OCI-LY3 (cell line): ENCODE measurements around the gene TMEM123.

Source experiments
- H2AFZ ChIP-seq: fragments of 200-600, 300-600 bp; shearing (Covaris generic); 2 replicates; pipeline ENCODE4 v1.6.0; 2014; ENCODE audit warnings: antibody characterized with exemption, low read depth, low read length
- H3K27ac ChIP-seq: fragments of 200-600, 300-600 bp; sonication (generic); 2 replicates; pipeline ENCODE4 v1.5.1; 2014; ENCODE audit warnings: mild to moderate bottlenecking, low read length, moderate library complexity, mixed read lengths
- H3K27me3 ChIP-seq: fragments of 200-600, 300-600 bp; sonication (generic); 2 replicates; pipeline ENCODE4 v1.6.1; 2014; ENCODE audit warnings: low read depth, low read length, mixed read lengths
- H3K36me3 ChIP-seq: fragments of 200-600, 300-600 bp; sonication (generic); replicated peaks from 2 replicates; pipeline ENCODE3; 2014; ENCODE audit warnings: low read depth, low read length, mixed read lengths
- H3K4me1 ChIP-seq: fragments of 300-600, 200-600 bp; sonication (generic); 2 replicates; pipeline ENCODE4 v1.6.1; 2014; ENCODE audit warnings: low read length, mixed read lengths
- H3K4me2 ChIP-seq: fragments of 200-600, 300-600 bp; sonication (generic); 2 replicates; pipeline ENCODE4 v1.6.1; 2014; ENCODE audit warnings: low read length, mixed read lengths
- H3K4me3 ChIP-seq: fragments of 300-600, 200-600 bp; sonication (generic); 2 replicates; pipeline ENCODE4 v1.5.1; 2014; ENCODE audit warnings: antibody characterized with exemption, mild to moderate bottlenecking, low read length, moderate library complexity
- H3K79me2 ChIP-seq: fragments of 300-600, 200-600 bp; shearing (Covaris generic); 2 replicates; pipeline ENCODE4 v1.6.1; 2014; ENCODE audit warnings: mild to moderate bottlenecking, low read length, mixed read lengths
- H3K9ac ChIP-seq: fragments of 300-600, 200-600 bp; shearing (Covaris generic); 2 replicates; pipeline ENCODE4 v1.6.0; 2014; ENCODE audit warnings: mild to moderate bottlenecking, low read length, moderate library complexity
- H3K9me3 ChIP-seq: fragments of 200-600, 300-600 bp; shearing (Covaris generic); 2 replicates; pipeline ENCODE4 v1.6.1; 2014; ENCODE audit warnings: low read length, mixed read lengths; ENCODE audit not compliant: insufficient read depth
- H4K20me1 ChIP-seq: fragments of 200-600, 300-600 bp; sonication (generic); 2 replicates; pipeline ENCODE4 v1.6.1; 2016; ENCODE audit warnings: low read length, mixed read lengths; ENCODE audit not compliant: insufficient read depth
- CTCF ChIP-seq: fragments of 200-600, 300-600 bp; sonication (generic); IDR thresholded peaks from 2 replicates; pipeline ENCODE4 v1.5.1; 2014; ENCODE audit warnings: antibody characterized with exemption, low read length, low read depth
- EZH2phosphoT487 ChIP-seq: fragments of 200-600 bp; shearing (Covaris generic); IDR thresholded peaks from 2 replicates; pipeline ENCODE4 v1.6.1; 2018; ENCODE audit warnings: antibody characterized with exemption, mixed run types, low read depth

The TMEM123 gene

DNA sequence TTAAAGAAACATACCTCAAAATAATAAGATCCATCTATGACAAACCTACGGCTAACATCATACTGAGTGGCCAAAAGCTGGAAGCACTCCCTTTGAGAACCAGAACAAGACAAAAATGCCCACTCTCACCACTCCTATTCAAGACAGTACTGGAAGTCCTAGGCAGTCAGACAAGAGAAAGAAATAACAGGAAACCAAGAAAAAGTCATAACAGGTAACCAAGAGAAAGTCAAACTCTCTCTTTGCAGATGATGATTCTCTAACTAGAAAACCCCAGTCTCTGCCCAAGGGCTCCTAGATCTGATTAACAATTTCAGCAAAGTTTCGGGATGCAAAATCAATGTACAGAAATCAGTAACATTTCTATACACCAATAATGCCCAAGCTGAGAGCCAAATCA lies 35.6 kb downstream of the TMEM123 start:
- Histone ChIP-seq H3K9ac (no peak overlapping the region), H3K79me2 (peaks cover 81% of the 10 kb centered on the region), H3K4me1 (peaks cover 27% of the 10 kb centered on the region), H3K9me3 (no peaks in the 10 kb centered on the region), H3K4me3 (no peak overlapping the region), H3K27ac (no peak overlapping the region), H3K4me2 (no peak overlapping the region), H3K27me3 (no peaks in the 10 kb centered on the region), H3K36me3 (peaks cover 4% of the 10 kb centered on the region), H4K20me1 (peaks cover 37% of the 10 kb centered on the region), H2AFZ (no peak overlapping the region)
- TF ChIP-seq EZH2phosphoT487 (no peak), CTCF (no peak)

DNA sequence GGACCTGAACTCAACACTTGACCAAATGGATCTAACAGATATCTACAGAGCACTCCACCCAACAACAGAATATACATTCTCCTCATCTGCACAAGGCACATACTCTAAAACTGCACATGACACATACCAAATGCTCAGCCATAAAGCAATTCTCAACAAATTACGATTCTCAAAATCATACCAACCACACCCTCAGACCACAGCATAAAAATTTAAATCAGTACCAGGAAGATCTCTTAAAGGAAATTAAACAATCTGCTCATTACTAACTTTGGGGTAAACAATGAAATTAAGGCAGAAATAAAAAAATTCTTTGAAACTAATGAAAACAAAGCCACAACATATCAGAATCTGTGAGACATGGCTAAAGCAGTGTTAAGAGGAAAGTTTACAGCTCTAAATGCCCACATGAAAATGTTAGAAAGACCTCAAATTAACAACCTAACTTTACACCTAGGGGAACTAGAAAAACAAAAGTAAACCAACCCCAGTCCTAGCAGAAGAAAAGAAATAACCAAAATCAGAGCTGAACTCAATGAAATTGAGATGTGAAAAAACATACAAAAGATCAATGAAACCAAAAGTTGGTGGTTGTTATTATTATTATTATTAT lies 37.2 kb downstream of the TMEM123 start:
- H2AFZ ChIP-seq: no peak overlapping the region
- no peak for TF ChIP-seq CTCF
- no peak for TF ChIP-seq EZH2phosphoT487
- H4K20me1 ChIP-seq: peaks cover 42% of the 10 kb centered on the region
- no peaks in the 10 kb centered on the region for H3K27me3 ChIP-seq
- no peak overlapping the region for H3K4me2 ChIP-seq
- no peak overlapping the region for H3K4me3 ChIP-seq
- peaks cover 12% of the 10 kb centered on the region for H3K4me1 ChIP-seq
- peaks cover 78% of the 10 kb centered on the region for H3K79me2 ChIP-seq
- H3K27ac ChIP-seq: no peak overlapping the region
- H3K9me3 ChIP-seq: no peaks in the 10 kb centered on the region
- no peak overlapping the region for H3K9ac ChIP-seq
- H3K36me3 ChIP-seq: peaks cover 4% of the 10 kb centered on the region

GRCh38 chr11:102414559-102414958 lies 38.0 kb downstream of the TMEM123 start:
- peaks cover 39% of the 10 kb centered on the region for H4K20me1 ChIP-seq
- peaks cover 4% of the 10 kb centered on the region for H3K36me3 ChIP-seq
- TF ChIP-seq EZH2phosphoT487 (no peak), CTCF (no peak)
- no peaks in the 10 kb centered on the region for H3K9me3 ChIP-seq
- peaks cover 6% of the 10 kb centered on the region; the same call in 1 of the 2 replicates for H3K4me1 ChIP-seq
- H3K27me3 ChIP-seq: no peaks in the 10 kb centered on the region
- no peak overlapping the region for H2AFZ ChIP-seq
- no peak overlapping the region for H3K27ac ChIP-seq
- H3K4me2 ChIP-seq: no peak overlapping the region
- H3K4me3 ChIP-seq: no peak overlapping the region
- peaks cover 77% of the 10 kb centered on the region for H3K79me2 ChIP-seq
- no peak overlapping the region for H3K9ac ChIP-seq

- H3K9ac ChIP-seq: no peak overlapping the region
- peaks cover 66% of the 10 kb centered on the region for H3K79me2 ChIP-seq
- H2AFZ ChIP-seq: no peak overlapping the region
- H3K4me3 ChIP-seq: no peak overlapping the region
- peaks cover 6% of the 10 kb centered on the region; the same call in 1 of the 2 replicates for H3K4me1 ChIP-seq
- H4K20me1 ChIP-seq: peaks cover 35% of the 10 kb centered on the region
- TF ChIP-seq CTCF (no peak), EZH2phosphoT487 (no peak)
- no peaks in the 10 kb centered on the region for H3K9me3 ChIP-seq
- H3K36me3 ChIP-seq: no peaks in the 10 kb centered on the region
- H3K27me3 ChIP-seq: no peaks in the 10 kb centered on the region
- no peak overlapping the region for H3K4me2 ChIP-seq
- no peak overlapping the region for H3K27ac ChIP-seq
Observed at GRCh38 chr11:102413497-102413896, 39.1 kb downstream of the TMEM123 start.
